HK-2 (cell line): ENCODE data around the gene CEACAM16.

Experiments
- DNase-seq: peaks from one replicate; pipeline ENCODE4 v3.0.0-alpha.2; 2018; ENCODE audit not compliant: unreplicated experiment

CEACAM16 gene

GRCh38 chr19:44725251-44725650 lies 26.3 kb downstream of the CEACAM16 start:
- peak; percentile 51 for DNase-seq

GRCh38 chr19:44725684-44726083 lies 26.7 kb downstream of the CEACAM16 start:
- no peak for DNase-seq

- no peak for DNase-seq
These were observed 27.5 kb downstream of the CEACAM16 start for GRCh38 chr19:44726465-44726864.

- DNase-seq, result no peak
These were observed 29.2 kb downstream of the CEACAM16 start for GRCh38 chr19:44728178-44728577.

- no peak for DNase-seq
These were observed 30.6 kb downstream of the CEACAM16 start for GRCh38 chr19:44729516-44730033.

GRCh38 chr19:44731081-44731480 lies 32.1 kb downstream of the CEACAM16 start:
- no peak for DNase-seq

- no peak for DNase-seq
These were observed 32.7 kb downstream of the CEACAM16 start for GRCh38 chr19:44731622-44732021.

GRCh38 chr19:44732235-44733014 lies 33.5 kb downstream of the CEACAM16 start:
- no peak for DNase-seq

- no peak for DNase-seq
These were observed 35.4 kb downstream of the CEACAM16 start for GRCh38 chr19:44734357-44734756.

GRCh38 chr19:44735011-44735410 lies 36.1 kb downstream of the CEACAM16 start:
- DNase-seq, result no peak

- DNase-seq, result peak; percentile 79
These were observed 38.5 kb downstream of the CEACAM16 start for GRCh38 chr19:44737238-44738071.

- no peak for DNase-seq
These were observed 39.2 kb downstream of the CEACAM16 start for GRCh38 chr19:44738136-44738535.

GRCh38 chr19:44738603-44739558 lies 39.9 kb downstream of the CEACAM16 start:
- DNase-seq, result peak; percentile 79

GRCh38 chr19:44740351-44740824 lies 41.4 kb downstream of the CEACAM16 start:
- DNase-seq, result no peak

GRCh38 chr19:44741258-44741731 lies 42.3 kb downstream of the CEACAM16 start:
- no peak for DNase-seq

GRCh38 chr19:44741841-44742329 lies 42.9 kb downstream of the CEACAM16 start:
- DNase-seq, result peak; percentile 96

GRCh38 chr19:44742330-44743061 lies 43.5 kb downstream of the CEACAM16 start:
- DNase-seq, result peak; percentile 59

- no peak for DNase-seq
These were observed 46.0 kb downstream of the CEACAM16 start for GRCh38 chr19:44744871-44745332.

- DNase-seq, result peak; percentile 61
These were observed 46.4 kb downstream of the CEACAM16 start for GRCh38 chr19:44745341-44745831.
